Prostate gland (tissue), 2 donors: ENCODE results near the gene IQGAP2. TPM values are rescaled to one million over a fixed set of nuclear protein-coding genes. Genes with fewer than 3 reads are reported as not detected.

ENCODE experiments used
- DNase-seq: peaks from one replicate; pipeline ENCODE4 v3.0.0-alpha.2; 2019; ENCODE audit warnings: low spot score
- H3K27ac ChIP-seq, 2 donors: fragments of 200-600 bp; sonication (generic); 2 replicates each; pipeline ENCODE4 v1.5.1; 2017 to 2019
- H3K27me3 ChIP-seq: fragments of 200-600 bp; sonication (generic); replicated peaks from 2 replicates; pipeline ENCODE4 v1.5.1; 2019; ENCODE audit not compliant: insufficient read depth
- H3K36me3 ChIP-seq, 2 donors: fragments of 200-600 bp; sonication (generic); 1 replicate in 1 of 2; 2 replicates in 1 of 2; pipeline versions ENCODE4 v1.5.1 to v1.8.1; 2017 to 2019
- H3K4me1 ChIP-seq: fragments of 200-600 bp; sonication (generic); replicated peaks from 2 replicates; pipeline ENCODE4 v1.5.1; 2019
- H3K4me3 ChIP-seq, 2 donors: fragments of 200-600 bp; sonication (generic); 2 replicates each; pipeline ENCODE4 v1.5.1; 2017 to 2019
- H3K9me3 ChIP-seq: fragments of 200-600 bp; sonication (generic); 2 replicates; pipeline ENCODE4 v1.5.1; 2017
- CTCF ChIP-seq, 4 experiments: fragments of 200-600 bp in 2 of 4; fragments of 450-650 bp in 2 of 4; sonication (generic) in 2 of 4; IDR thresholded peaks; 1 replicate in 3 of 4; 2 replicates in 1 of 4; pipeline ENCODE4 v1.5.1; 2016 to 2019; ENCODE audit warnings: antibody characterized with exemption in 4 of 4, mild to moderate bottlenecking in 2 of 4, moderate library complexity in 2 of 4
- POLR2A ChIP-seq: fragments of 450-650 bp; IDR thresholded peaks from one replicate; pipeline ENCODE4 v1.6.1; 2016; ENCODE audit warnings: antibody characterized with exemption, mild to moderate bottlenecking
- POLR2AphosphoS5 ChIP-seq: sonication (generic); formaldehyde crosslinking; IDR thresholded peaks from one replicate; pipeline ENCODE4 v1.6.1; 2017; ENCODE audit warnings: antibody characterized with exemption
- WGBS: methylation state at CpG from one replicate; pipeline ENCODE4 v1.1.5; 2018; 5-methylcytosine and 5-hydroxymethylcytosine counted together
- intact Hi-C: fragments of 100-400 bp; cut with DNase I; formaldehyde crosslinking; loops from one replicate; pipeline ENCODE4 v1.14.2; 2022
- total RNA-seq, 2 donors: library from RNA; depleted of rRNA; stranded (reverse); fragments of >200 nt; gene quantifications; one replicate each; pipeline ENCODE4 v1.1.0, GENCODE V29; 2016

IQGAP2 gene
- total RNA-seq, 2 donors from 2014 or later: 41.5 to 64.9 TPM

GRCh38 chr5:76400466-76400865 lies 2.6 kb upstream of the IQGAP2 start:
- no peak overlapping the region for H3K27ac ChIP-seq
- TF ChIP-seq POLR2A: no peak
- no peaks in the 10 kb centered on the region for H3K36me3 ChIP-seq
- no peaks in the 10 kb centered on the region for H3K4me1 ChIP-seq
- no peak for DNase-seq
- no peaks in the 10 kb centered on the region for H3K9me3 ChIP-seq
- 91% methylated on average over 5 of the region's 5 CpGs for WGBS
- H3K27me3 ChIP-seq: no peaks in the 10 kb centered on the region
- intact Hi-C loops: loop anchor here (5.0 kb wide), 2 partner anchors 142 to 182 kb away; no protein-coding TSS in a partner anchor
- no peak overlapping the region for H3K4me3 ChIP-seq

GRCh38 chr5:76401801-76402250 lies 1.3 kb upstream of the IQGAP2 start:
- Histone ChIP-seq H3K27me3 (no peaks in the 10 kb centered on the region), H3K4me3 (peak overlapping the region; percentile 66 to 75), H3K27ac (peak overlapping the region; percentile 86 to 90), H3K4me1 (no peaks in the 10 kb centered on the region), H3K9me3 (no peaks in the 10 kb centered on the region), H3K36me3 (no peaks in the 10 kb centered on the region)
- WGBS: 35% methylated on average over 11 of the region's 11 CpGs
- no peak for DNase-seq
- TF ChIP-seq POLR2A (no peak), CTCF (IDR thresholded peaks at IDR 0.05) (no peak), POLR2AphosphoS5 (no peak)
- intact Hi-C loops: loop anchor here (5.0 kb wide), 2 partner anchors 140 to 180 kb away; no protein-coding TSS in a partner anchor

GRCh38 chr5:76402251-76402885 lies 717 bp upstream of the IQGAP2 start:
- no peaks in the 10 kb centered on the region for H3K4me1 ChIP-seq
- intact Hi-C loops: loop anchor here (5.0 kb wide), 2 partner anchors 140 to 180 kb away; no protein-coding TSS in a partner anchor
- H3K9me3 ChIP-seq: no peaks in the 10 kb centered on the region
- H3K27ac ChIP-seq: peak overlapping the region; percentile 86 to 90
- 3% methylated on average over 25 of the region's 25 CpGs for whole genome bisulfite sequencing
- TF ChIP-seq CTCF (IDR thresholded peaks at IDR 0.05): no peak
- TF ChIP-seq POLR2AphosphoS5: no peak
- TF ChIP-seq POLR2A: no peak
- no peaks in the 10 kb centered on the region for H3K36me3 ChIP-seq
- no peaks in the 10 kb centered on the region for H3K27me3 ChIP-seq
- peak; percentile 28 for DNase-seq
- peak overlapping the region; percentile 66 to 75 for H3K4me3 ChIP-seq

GRCh38 chr5:76403766-76404222 lies 709 bp downstream of the IQGAP2 start:
- Histone ChIP-seq H3K4me3 (peak overlapping the region; percentile 66 to 75), H3K4me1 (no peaks in the 10 kb centered on the region), H3K36me3 (no peaks in the 10 kb centered on the region), H3K27ac (peak overlapping the region; percentile 86 to 90), H3K9me3 (no peaks in the 10 kb centered on the region), H3K27me3 (no peaks in the 10 kb centered on the region)
- peak; percentile 12 for TF ChIP-seq POLR2AphosphoS5
- peak in 3 of 4 experiments; percentile 35 to 70 (median 56) for TF ChIP-seq CTCF (IDR thresholded peaks at IDR 0.05)
- no peak for TF ChIP-seq POLR2A
- intact Hi-C loops: loop anchor here (5.0 kb wide), 2 partner anchors 139 to 179 kb away; no protein-coding TSS in a partner anchor
- 5% methylated on average over 22 of the region's 30 CpGs for WGBS
- DNase-seq: peak; percentile 65

- peak; percentile 1 for TF ChIP-seq POLR2AphosphoS5
- no peak for TF ChIP-seq CTCF (IDR thresholded peaks at IDR 0.05)
- TF ChIP-seq POLR2A: no peak
- peak overlapping the region; percentile 66 to 75 for H3K4me3 ChIP-seq
- 33% methylated on average over 21 of the region's 21 CpGs for WGBS
- intact Hi-C loops: loop anchor here (5.0 kb wide), 2 partner anchors 138 to 178 kb away; no protein-coding TSS in a partner anchor
- DNase-seq: peak; percentile 34
- no peaks in the 10 kb centered on the region for H3K4me1 ChIP-seq
- no peaks in the 10 kb centered on the region for H3K9me3 ChIP-seq
- peak overlapping the region; percentile 86 to 90 for H3K27ac ChIP-seq
- no peaks in the 10 kb centered on the region for H3K36me3 ChIP-seq
- no peaks in the 10 kb centered on the region for H3K27me3 ChIP-seq
These were observed 1.4 kb downstream of the IQGAP2 start for GRCh38 chr5:76404223-76405211.
